Measurements from ENCODE around the gene SLC26A6. TPM values are rescaled to one million over a fixed set of nuclear protein-coding genes. Genes with fewer than 3 reads are reported as not detected.
A peak's percentile ranks its signal among the peaks of the same experiment; 100 is the strongest.

Gene SLC26A6
- polyA plus RNA-seq, 1 of the 3 experiments (the other 2 are of a cell fraction), result 31.9 TPM

DNA sequence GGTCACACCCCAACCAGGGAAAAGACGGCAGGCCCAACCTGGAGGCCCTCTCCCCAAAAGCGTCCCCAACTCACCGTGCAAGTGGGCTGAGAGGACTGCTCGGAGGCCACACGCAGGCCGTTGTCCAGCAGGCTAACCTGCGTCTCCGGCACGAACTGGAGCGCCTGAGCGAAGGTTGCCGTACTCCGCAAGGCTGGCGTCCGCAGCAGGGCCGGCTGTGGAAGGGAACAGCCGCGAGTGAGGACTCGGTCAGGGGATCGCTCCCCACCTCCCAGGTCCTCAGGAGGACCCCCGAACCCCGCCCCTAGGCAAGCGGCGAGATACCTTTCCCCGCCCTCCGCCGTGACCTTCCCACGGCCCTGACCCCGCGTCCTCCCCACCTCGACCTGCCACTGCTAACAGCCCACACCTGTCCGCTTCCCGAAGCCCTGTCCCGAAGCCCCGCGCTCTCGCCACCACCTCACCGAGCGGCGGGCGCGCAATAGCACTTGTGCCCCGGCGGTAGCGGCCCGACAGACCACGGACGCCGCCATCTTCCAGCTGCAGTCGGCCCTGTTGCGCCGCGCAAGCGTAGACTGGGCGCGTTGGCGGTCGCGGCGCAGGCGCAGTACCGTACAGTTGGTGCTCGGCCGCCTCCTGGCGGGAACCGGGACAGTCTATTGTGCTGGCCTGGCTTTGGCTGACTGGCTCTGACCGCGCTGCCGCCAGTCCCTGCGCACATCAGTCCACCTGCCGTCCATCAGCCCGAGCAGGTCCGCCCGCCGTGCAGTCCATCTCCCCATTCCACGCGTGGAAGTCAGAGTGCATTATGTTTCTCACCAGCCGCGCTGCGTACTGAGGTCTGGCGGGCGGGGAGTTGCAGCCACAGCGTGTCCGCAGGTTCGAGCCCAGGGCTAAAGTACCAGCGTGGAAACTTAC, 25.9 kb downstream of the SLC26A6 start, which contains the start of gene UQCRC1:
TSS of gene UQCRC1 (minus strand) at position 559 of the 918 bp plus-strand sequence. CDS start at position 533, 26 bp downstream.
- Histone ChIP-seq H3K9me2 (no peaks in the 10 kb centered on the region), H3K4me3 (ENCODE audit: low read depth in 2 of 2, low read length in 1 of 2) (peak within 1 kb of the TSS; percentile 77 to 96), H3K27ac (ENCODE audit: low read depth in 2 of 2, low read length in 1 of 2) (peak within 1 kb of the TSS; percentile 51 to 78; a peak in 2 of 4 replicates), H3K4me2 (peak within 1 kb of the TSS; percentile 98), H2AFZ (ENCODE audit: low read depth) (peak within 1 kb of the TSS; percentile 88; the same call in 1 of the 2 replicates), H3K9me3 (no peaks in the 10 kb centered on the region), H3K4me1 (ENCODE audit: control insufficient read depth in 1 of 2, insufficient read depth in 2 of 2, low read depth in 1 of 2, low read length in 1 of 2) (peaks cover 5 to 7% of the 10 kb centered on the region in 2 experiments; a peak in 3 of 4 replicates), H3K9ac (peak within 1 kb of the TSS; percentile 87), H3K27me3 (ENCODE audit: insufficient read depth) (no peaks in the 10 kb centered on the region), H3F3A (replicated peaks; ENCODE audit: insufficient read depth) (peaks cover 5% of the 10 kb centered on the region), H4K20me1 (ENCODE audit: insufficient read depth) (no peaks in the 10 kb centered on the region), H3K36me3 (replicated peaks in 1 of 2; ENCODE audit: control insufficient read depth in 1 of 2, insufficient read depth in 2 of 2, low read length in 1 of 2) (peaks cover 19 to 36% of the 10 kb centered on the region in 2 experiments), H3K79me2 (ENCODE audit: insufficient read depth) (peaks cover 47% of the 10 kb centered on the region)
- ChIA-PET POLR2A (interaction anchor here (0.6 to 1.0 kb wide), 3 partner anchors 20 to 54 kb away, joined by 3 to 4 read pairs (median 3); partner anchors contain the start of gene SLC26A6), CTCF (interaction anchor here (1.0 to 4.6 kb wide), 7 partner anchors 11 to 151 kb away, joined by 3 to 40 read pairs (median 4); partner anchors contain the start of gene SLC26A6)
- TF ChIP-seq MXI1 (IDR thresholded peaks at IDR 0.05; ENCODE audit: low read depth, low read length), result peak; percentile 46; the same call in 1 of the 2 replicates
- TF ChIP-seq TAF1 (IDR thresholded peaks at IDR 0.05; ENCODE audit: borderline replicate concordance, low read depth, low read length), result peak; percentile 86
- TF ChIP-seq YY1 (IDR thresholded peaks at IDR 0.05; ENCODE audit: low read depth), result peak; percentile 95
- peak; percentile 91 for TF ChIP-seq NRF1 (IDR thresholded peaks at IDR 0.05; ENCODE audit: low read depth, low read length)
- TF ChIP-seq, protein P1, sequence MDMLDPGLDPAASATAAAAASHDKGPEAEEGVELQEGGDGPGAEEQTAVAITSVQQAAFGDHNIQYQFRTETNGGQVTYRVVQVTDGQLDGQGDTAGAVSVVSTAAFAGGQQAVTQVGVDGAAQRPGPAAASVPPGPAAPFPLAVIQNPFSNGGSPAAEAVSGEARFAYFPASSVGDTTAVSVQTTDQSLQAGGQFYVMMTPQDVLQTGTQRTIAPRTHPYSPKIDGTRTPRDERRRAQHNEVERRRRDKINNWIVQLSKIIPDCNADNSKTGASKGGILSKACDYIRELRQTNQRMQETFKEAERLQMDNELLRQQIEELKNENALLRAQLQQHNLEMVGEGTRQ (IDR thresholded peaks at IDR 0.05; ENCODE audit: borderline replicate concordance, low read depth, low read length), result no peak
- TF ChIP-seq SMC3 (IDR thresholded peaks at IDR 0.05; ENCODE audit: low read depth, low read length), result peak; percentile 66
- TF ChIP-seq, protein P2, sequence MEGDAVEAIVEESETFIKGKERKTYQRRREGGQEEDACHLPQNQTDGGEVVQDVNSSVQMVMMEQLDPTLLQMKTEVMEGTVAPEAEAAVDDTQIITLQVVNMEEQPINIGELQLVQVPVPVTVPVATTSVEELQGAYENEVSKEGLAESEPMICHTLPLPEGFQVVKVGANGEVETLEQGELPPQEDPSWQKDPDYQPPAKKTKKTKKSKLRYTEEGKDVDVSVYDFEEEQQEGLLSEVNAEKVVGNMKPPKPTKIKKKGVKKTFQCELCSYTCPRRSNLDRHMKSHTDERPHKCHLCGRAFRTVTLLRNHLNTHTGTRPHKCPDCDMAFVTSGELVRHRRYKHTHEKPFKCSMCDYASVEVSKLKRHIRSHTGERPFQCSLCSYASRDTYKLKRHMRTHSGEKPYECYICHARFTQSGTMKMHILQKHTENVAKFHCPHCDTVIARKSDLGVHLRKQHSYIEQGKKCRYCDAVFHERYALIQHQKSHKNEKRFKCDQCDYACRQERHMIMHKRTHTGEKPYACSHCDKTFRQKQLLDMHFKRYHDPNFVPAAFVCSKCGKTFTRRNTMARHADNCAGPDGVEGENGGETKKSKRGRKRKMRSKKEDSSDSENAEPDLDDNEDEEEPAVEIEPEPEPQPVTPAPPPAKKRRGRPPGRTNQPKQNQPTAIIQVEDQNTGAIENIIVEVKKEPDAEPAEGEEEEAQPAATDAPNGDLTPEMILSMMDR (IDR thresholded peaks at IDR 0.05), result peak; percentile 64
- TF ChIP-seq POLR2AphosphoS5 (IDR thresholded peaks at IDR 0.05; ENCODE audit: low read depth, low read length), result peak; percentile 84
- TF ChIP-seq JUND (IDR thresholded peaks at IDR 0.05), result no peak
- TF ChIP-seq RCOR1 (IDR thresholded peaks at IDR 0.05; ENCODE audit: low read length), result peak; percentile 65
- TF ChIP-seq GATA2 (CRISPR knock-in tag; IDR thresholded peaks at IDR 0.05), result no peak
- TF ChIP-seq, protein P3, sequence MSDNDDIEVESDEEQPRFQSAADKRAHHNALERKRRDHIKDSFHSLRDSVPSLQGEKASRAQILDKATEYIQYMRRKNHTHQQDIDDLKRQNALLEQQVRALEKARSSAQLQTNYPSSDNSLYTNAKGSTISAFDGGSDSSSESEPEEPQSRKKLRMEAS (IDR thresholded peaks at IDR 0.05; ENCODE audit: low read depth), result peak; percentile 64; the same call in 1 of the 2 replicates
- peak; percentile 57 for TF ChIP-seq RAD21 (IDR thresholded peaks at IDR 0.05; ENCODE audit: low read length)
- peak; percentile 98 for DNase-seq
- WGBS (ENCODE audit: low lambda C conversion rate), result 9% methylated on average over 35 of the region's 86 CpGs

All from SK-N-SH (cell line).